OCI-M2 (cell line): Measurements from ENCODE around the gene ATP9B.
"Not testable (repeated sequence)": the region's sequence is repeated elsewhere in the genome, so short reads cannot be mapped to it uniquely, and the experiment has no call there.

Experiments
- DNase-seq: peaks from one replicate; lab custom pipeline; 2025; ENCODE audit not compliant: unreplicated experiment; lab: John Stamatoyannopoulos, UW

ATP9B gene

GRCh38 chr18:79322441-79322840 lies 253.2 kb downstream of the ATP9B start:
- DNase-seq, result no peak

GRCh38 chr18:79323471-79323870 lies 254.3 kb downstream of the ATP9B start:
- DNase-seq, result no peak

DNA sequence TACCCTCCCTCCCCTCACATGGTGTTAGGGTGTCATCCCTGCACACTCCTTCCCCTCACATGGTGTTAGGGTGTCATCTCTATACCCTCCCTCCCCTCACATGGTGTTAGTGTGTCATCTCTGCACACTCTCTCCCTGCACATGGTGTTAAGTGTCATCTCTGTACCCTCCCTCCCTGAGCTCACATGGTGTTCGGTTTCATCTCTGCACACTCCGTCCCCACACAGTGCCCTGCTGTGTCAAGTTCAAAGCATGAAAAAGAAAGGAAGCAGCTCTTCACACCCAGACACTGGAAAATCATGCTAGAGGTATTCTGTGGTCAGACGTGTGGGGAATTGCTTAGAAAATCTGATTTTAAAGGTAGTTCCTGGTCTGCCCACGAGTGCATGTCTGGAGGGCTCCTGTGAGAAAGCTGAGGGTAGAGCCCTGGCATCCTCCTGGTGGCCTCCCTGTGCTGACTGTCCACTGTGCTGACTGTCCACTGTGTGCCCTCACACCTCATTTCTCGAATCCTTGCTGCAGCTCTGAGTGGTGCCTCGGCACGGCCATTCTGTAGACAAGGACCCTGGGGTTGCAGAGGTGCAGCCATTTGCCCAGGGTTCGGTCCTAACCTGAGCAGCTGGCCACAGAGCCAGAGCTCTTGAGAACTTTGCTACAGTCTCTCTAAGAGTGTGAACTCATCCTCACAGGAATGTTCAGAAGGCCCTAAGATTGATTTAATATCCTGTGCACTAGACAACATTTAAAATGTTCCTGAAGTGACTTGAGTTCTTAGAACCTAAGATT lies 257.4 kb downstream of the ATP9B start:
- DNase-seq, result no peak

DNA sequence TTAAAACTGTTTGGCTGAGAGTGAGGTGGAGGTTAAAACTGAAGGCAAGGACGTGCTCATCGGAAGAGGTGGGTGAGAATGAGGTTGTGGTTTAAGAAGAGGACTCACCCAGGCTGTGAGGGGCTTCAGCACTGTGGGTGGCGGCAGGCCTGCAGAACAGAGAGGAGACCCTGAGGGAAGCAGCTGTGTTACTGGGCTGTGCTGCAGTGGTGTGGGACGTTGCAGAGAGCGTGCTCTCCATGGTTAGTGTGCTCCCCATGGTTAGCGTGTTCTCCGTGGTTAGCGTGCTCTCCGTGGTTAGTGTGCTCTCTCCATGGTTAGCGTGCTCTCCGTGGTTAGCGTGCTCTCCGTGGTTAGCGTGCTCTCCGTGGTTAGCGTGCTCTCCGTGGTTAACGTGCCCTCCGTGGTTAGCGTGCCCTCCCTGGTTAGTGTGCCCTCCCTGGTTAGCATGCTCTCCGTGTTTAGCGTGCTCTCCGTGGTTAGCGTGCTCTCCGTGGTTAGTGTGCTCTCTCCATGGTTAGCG lies 258.1 kb downstream of the ATP9B start:
- DNase-seq, result no peak

GRCh38 chr18:79327915-79328314 lies 258.7 kb downstream of the ATP9B start:
- DNase-seq, result not testable (repeated sequence)

GRCh38 chr18:79328887-79329286 lies 259.7 kb downstream of the ATP9B start:
- no peak for DNase-seq

- DNase-seq, result no peak
These were observed 260.6 kb downstream of the ATP9B start for GRCh38 chr18:79329786-79330185.

- no peak for DNase-seq
These were observed 263.5 kb downstream of the ATP9B start for GRCh38 chr18:79332646-79333045.

DNA sequence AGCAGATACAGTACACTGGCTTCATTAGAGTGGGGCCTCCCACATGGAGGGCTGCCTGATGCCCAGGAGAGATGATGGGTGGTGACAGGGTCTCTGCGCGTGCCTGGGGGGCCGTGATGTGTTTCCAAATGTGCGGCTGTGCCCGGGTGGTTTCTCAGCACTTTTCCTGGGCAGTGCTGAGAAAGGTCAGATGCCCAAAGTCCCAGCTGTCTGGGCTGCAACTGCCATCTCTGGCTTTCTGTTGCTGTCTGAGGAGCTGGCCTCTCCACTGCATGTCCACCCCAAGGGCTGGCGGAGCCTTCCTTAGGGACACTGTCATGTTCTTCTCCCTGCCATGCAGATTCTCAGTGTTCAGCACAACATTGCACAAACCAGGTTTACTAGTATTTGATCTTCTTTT lies 263.9 kb downstream of the ATP9B start:
- DNase-seq, result no peak

DNA sequence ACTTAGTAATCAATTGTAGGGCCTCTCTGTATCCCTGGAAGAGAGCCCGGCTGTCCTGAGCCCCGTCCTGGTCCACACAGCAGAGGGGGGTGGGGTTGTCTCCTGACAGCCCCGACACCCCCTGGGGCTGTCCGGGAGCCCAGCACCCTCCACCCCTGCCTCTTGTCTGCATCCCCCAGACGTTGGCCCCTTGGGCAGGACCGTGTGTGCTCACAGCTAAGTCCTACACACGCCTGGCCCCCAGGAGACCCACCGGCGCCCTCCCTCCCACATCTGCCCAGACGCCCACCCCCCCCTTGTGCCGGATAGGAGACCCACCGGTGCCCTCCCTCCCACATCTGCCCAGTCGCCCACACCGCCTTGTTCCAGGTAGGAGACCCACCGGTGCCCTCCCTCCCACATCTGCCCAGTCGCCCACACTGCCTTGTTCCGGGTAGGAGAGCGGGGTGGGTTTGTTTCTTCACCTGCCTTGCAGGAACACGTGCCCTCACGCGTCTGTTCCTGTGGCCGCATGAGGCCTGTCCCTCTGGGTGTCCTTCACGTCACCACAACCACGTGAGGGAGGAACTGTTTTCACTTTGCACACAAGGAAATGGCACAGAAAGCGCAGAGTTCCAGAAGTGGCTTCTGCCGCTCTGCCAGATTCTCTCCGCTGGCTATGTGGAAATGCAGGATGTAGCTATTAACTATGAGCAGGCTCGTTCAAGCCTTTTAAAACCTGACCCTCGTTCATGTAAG lies 265.5 kb downstream of the ATP9B start:
- DNase-seq, result no peak

GRCh38 chr18:79335833-79336360 lies 266.7 kb downstream of the ATP9B start:
- DNase-seq, result no peak

DNA sequence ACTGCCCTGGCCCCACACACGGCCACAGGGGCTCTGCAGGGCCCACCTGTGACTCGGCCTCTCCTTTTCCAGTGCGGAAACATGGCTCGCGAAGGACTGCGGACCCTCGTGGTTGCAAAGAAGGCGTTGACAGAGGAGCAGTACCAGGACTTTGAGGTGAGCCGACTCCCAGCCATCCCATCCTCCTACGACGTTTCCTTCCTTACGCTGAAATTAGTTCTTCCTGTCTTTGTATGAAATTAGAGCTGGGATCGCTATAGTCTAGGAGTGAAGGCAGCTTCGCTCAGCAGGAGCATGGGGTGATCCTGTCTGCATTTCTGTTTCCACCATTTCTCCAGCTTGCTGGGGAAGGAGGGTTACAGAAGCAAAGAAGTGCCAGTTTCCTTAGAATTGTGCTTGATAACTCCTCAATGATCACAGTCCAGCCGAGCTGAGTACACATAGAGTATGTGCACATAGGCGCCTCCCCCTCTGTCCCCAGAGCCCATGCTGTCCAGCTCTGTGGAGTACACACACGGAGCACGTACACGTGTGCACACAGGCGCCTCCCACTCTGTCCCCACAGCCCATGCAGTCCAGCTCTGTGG lies 267.5 kb downstream of the ATP9B start:
- no peak for DNase-seq

GRCh38 chr18:79337184-79337583 lies 268.0 kb downstream of the ATP9B start:
- DNase-seq, result no peak

DNA sequence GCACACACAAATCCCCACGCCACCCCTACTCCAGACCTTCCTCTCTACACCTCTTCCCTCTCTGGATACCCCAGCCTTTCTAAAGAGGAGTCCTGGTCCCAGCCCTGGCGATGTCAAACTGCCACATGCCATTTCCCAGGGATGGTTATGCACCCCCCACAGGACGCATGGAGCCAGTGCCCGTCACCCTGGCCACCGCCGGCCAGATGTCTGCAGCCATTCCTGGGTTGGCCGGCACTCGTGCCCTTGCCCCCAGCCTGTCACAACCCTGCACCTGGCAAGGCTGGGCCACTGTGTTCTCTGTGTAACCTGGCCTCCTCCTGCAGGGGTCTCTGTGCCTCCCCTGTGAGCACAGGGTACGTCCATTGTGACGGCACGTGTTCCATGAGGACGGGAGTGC lies 268.4 kb downstream of the ATP9B start:
- DNase-seq, result no peak

GRCh38 chr18:79339094-79339908 lies 270.1 kb downstream of the ATP9B start:
- DNase-seq, result no peak

DNA sequence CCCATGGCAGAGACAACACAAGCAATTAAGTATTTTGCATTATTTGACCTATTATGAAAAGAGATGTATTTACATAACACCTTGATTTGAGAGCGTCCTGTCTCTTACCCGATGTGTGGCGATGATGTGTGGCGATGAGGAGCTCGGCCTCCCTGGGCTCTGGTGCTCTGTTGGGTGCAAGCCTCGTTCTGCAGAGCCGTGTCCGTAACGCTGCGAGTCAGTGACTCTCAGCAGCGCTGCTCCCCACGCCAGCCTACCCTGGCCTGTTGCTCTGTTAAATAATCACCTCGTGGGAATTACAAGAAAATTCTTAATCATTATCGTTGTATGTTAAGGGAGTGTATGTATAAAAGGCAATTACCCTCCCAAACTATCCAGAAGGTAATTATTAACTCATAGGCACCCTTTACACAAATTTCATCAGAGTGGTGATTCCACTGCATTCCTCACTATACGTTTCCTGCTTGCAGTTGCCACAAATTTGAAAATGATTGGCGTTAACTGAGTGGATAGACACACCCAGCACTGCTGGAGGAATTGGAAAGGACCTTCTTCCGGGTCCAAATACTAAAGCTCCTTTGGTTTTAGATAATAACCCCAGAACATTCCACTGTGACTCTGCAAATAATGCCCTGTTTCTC lies 274.5 kb downstream of the ATP9B start:
- DNase-seq, result no peak

- no peak for DNase-seq
These were observed 275.0 kb downstream of the ATP9B start for GRCh38 chr18:79344208-79344581.

- DNase-seq, result no peak
These were observed 276.2 kb downstream of the ATP9B start for GRCh38 chr18:79345366-79345765.

DNA sequence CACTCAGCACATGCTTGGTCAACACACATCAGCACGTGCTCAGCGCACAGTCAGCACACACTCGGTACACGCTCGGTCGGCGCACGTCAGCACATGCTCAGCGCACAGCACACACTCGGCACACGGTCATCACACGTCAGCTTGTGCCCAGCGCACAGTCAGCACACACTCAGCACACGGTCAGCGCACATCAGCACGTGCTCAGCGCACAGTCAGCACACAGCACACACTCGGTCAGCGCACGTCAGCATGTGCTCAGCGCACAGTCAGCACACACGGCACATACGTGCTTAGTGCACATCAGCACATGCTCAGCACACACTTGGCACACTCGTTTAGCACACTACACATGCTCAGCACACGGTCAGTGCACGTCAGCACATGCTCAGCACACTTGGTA lies 276.8 kb downstream of the ATP9B start:
- no peak for DNase-seq

GRCh38 chr18:79348066-79348465 lies 278.9 kb downstream of the ATP9B start:
- no peak for DNase-seq
